Measurements from ENCODE around the gene POU2F2. TPM values are rescaled to one million over a fixed set of nuclear protein-coding genes. Genes with fewer than 3 reads are reported as not detected.
"Not testable (repeated sequence)": the region's sequence is repeated elsewhere in the genome, so short reads cannot be mapped to it uniquely, and the experiment has no call there.

POU2F2 gene
- total and polyA plus RNA-seq, 10 donors: 22.3 to 67.4 (median 40.0) TPM

DNA sequence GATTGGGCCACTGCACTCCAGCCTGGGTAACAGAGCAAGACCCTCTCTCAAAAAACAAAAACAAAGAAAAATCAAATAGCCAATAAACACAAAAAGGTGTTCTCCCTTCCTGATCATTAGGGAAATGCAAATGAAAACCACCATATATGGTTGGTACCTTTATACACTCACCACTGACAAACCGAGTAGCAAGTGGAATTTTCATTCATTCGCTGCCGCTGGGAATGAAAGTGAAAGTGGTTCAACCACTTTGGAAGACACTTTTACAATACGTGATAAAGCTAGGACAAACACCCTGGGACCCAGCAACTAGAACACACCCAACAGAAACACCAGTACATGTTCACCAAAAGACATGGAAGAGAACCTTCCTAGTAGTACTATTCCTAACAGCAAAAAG is 83.3 kb downstream of the POU2F2 start:
- no peaks in the 10 kb centered on the region for H3K9me3 ChIP-seq
- TF ChIP-seq, protein P1, sequence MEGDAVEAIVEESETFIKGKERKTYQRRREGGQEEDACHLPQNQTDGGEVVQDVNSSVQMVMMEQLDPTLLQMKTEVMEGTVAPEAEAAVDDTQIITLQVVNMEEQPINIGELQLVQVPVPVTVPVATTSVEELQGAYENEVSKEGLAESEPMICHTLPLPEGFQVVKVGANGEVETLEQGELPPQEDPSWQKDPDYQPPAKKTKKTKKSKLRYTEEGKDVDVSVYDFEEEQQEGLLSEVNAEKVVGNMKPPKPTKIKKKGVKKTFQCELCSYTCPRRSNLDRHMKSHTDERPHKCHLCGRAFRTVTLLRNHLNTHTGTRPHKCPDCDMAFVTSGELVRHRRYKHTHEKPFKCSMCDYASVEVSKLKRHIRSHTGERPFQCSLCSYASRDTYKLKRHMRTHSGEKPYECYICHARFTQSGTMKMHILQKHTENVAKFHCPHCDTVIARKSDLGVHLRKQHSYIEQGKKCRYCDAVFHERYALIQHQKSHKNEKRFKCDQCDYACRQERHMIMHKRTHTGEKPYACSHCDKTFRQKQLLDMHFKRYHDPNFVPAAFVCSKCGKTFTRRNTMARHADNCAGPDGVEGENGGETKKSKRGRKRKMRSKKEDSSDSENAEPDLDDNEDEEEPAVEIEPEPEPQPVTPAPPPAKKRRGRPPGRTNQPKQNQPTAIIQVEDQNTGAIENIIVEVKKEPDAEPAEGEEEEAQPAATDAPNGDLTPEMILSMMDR (IDR thresholded peaks at IDR 0.05 in 8 of 11, conservative IDR thresholded peaks at IDR 0.05 in 3 of 11): no peak
- TF ChIP-seq POLR2AphosphoS5 (IDR thresholded peaks at IDR 0.05): no peak
- TF ChIP-seq POLR2A (IDR thresholded peaks at IDR 0.05): no peak
- no peaks in the 10 kb centered on the region for H3K27me3 ChIP-seq (replicated peaks in 1 of 7)
- H3K27ac ChIP-seq: peak overlapping the region in 2 of 8 donors; percentile 5 to 12
- DNase-seq: no peak
- H3K4me1 ChIP-seq: peaks cover 0 to 12% (median 2%) of the 10 kb centered on the region in 6 donors
- H3K4me3 ChIP-seq: peak overlapping the region in 5 of 8 donors; percentile 1 to 45 (median 6)
- no peaks in the 10 kb centered on the region for H3K36me3 ChIP-seq
- 29 to 49% (median 39%) methylated on average over 4 of the region's 4 CpGs for WGBS, 5 donors
- intact Hi-C loops (cut with DNase I; ENCODE audit: low total_unique reads): no loop called here

DNA sequence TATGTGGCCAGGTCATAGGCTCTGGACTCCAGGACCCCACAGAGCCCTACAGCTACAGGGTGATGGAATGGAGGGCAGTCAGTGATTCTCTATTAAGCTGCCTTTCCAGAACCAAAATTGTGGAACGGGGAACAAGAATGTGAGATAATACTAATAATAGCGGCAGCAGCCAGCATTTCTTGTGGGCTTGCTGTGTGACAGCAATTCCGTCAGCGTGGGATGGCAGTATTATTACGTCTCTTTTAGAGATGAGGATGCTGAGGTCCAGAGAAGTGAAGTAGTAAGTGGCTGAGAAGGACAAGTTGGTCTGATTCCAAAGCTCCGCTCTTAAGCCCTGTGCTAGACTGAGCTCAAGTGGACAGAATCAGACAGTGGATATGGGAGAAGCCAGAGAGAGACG is 86.7 kb downstream of the POU2F2 start:
- intact Hi-C loops (cut with DNase I; ENCODE audit: low total_unique reads): no loop called here
- 86 to 95% (median 92%) methylated on average over 7 of the region's 7 CpGs for WGBS, 5 donors
- H3K9me3 ChIP-seq: no peaks in the 10 kb centered on the region

DNA sequence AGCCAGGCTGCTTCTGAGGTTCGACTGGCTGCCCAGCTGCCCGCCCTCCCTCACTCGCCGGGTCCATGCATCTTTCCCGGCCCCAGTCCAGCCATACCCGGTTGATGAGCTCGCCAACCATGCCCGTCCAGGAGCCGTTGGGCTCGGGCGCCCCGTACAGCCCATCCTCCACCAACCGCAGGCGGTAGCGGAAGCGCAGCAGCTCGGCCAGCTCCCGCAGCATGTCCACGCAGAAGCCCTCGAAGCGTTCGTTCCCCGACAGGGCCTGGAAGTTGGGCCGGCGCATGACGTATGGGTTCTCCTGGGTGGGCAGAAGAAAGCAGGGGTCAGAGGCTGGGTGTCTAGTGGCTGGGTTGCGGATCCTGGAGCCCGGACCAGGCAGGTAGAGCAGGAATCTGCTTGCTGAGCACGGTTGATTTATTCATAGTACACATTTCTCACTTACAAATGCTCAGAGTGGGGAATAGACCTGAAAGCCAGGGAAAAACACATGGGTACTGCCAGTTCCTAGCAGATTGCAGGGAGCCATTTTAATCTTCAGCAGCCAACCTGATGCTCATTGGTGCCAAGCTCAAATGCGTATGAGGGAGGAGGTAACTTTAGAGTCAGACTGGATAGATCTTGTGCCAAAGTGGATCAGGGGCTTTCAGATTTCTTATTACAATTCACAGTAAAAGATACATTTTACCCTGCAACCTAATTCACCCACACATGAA is 89.6 kb downstream of the POU2F2 start:
- H3K27me3 ChIP-seq (replicated peaks in 1 of 7): peaks cover 0 to 4% (median 0%) of the 10 kb centered on the region in 7 donors
- H3K4me3 ChIP-seq: no peak overlapping the region
- no peaks in the 10 kb centered on the region for H3K4me1 ChIP-seq
- WGBS, 5 donors: 87 to 95% (median 91%) methylated on average over 28 to 30 of the region's 30 CpGs
- intact Hi-C loops (cut with DNase I; ENCODE audit: low total_unique reads): no loop called here
- TF ChIP-seq, protein P1 (IDR thresholded peaks at IDR 0.05 in 8 of 11, conservative IDR thresholded peaks at IDR 0.05 in 3 of 11): no peak
- TF ChIP-seq POLR2A (IDR thresholded peaks at IDR 0.05): no peak
- H3K27ac ChIP-seq: no peak overlapping the region
- no peaks in the 10 kb centered on the region for H3K36me3 ChIP-seq
- no peaks in the 10 kb centered on the region for H3K9me3 ChIP-seq
- DNase-seq: no peak

More for the DNA sequence above, 86.7 kb downstream of the POU2F2 start:
- no peaks in the 10 kb centered on the region for H3K36me3 ChIP-seq
- DNase-seq: no peak
- peaks cover 0 to 12% (median 2%) of the 10 kb centered on the region in 6 donors for H3K4me1 ChIP-seq
- peaks cover 0 to 4% (median 0%) of the 10 kb centered on the region in 7 donors for H3K27me3 ChIP-seq (replicated peaks in 1 of 7)
- no peak overlapping the region for H3K27ac ChIP-seq
- TF ChIP-seq, protein P1 (IDR thresholded peaks at IDR 0.05 in 8 of 11, conservative IDR thresholded peaks at IDR 0.05 in 3 of 11): no peak
- TF ChIP-seq POLR2AphosphoS5 (IDR thresholded peaks at IDR 0.05) (no peak), POLR2A (IDR thresholded peaks at IDR 0.05) (no peak)
- no peak overlapping the region for H3K4me3 ChIP-seq

DNA sequence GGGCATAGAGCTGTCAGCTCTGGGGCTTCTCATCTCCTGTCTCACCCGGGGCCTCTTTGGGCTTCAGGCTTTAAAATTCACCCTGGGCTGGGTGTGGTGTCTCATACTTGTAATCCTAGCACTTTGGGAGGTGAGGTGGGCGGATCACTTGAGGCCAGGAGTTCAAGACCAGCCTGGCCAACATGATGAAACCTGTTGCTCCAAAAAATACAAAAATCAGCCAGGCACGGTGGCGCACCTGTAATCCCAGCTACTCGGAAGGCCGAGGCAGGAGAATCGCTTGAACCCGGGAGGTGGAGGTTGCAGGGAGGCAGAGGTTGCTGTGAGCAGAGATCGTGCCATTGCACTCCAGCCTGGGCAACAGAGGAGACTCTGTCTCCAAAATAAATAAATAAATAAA is 91.8 kb downstream of the POU2F2 start:
- WGBS, 5 donors: 90 to 96% (median 91%) methylated on average over 9 of the region's 9 CpGs
- H3K27ac ChIP-seq; H3K27me3 ChIP-seq (replicated peaks in 1 of 7); H3K9me3 ChIP-seq; DNase-seq; intact Hi-C loops (cut with DNase I; ENCODE audit: low total_unique reads); H3K36me3 ChIP-seq; H3K4me3 ChIP-seq; H3K4me1 ChIP-seq: not testable (repeated sequence)
